ENCODE results near the gene ARHGAP11A.

The ARHGAP11A gene

GRCh38 chr15:32637704-32638103 lies 22.4 kb downstream of the ARHGAP11A start:
- H2AFZ ChIP-seq (ENCODE audit: low read length): no peak overlapping the region
- H3K36me3 ChIP-seq (ENCODE audit: insufficient read depth, low read length): peaks cover 86% of the 10 kb centered on the region
- no peaks in the 10 kb centered on the region for H3F3A ChIP-seq (ENCODE audit: insufficient read depth, low read length)
- no peak overlapping the region for H3K4me2 ChIP-seq (ENCODE audit: low read length)
- peaks cover 23% of the 10 kb centered on the region for H3K4me1 ChIP-seq (ENCODE audit: insufficient read depth, low read length, severe bottlenecking)
- H3K9me2 ChIP-seq (ENCODE audit: low read depth, low read length): no peaks in the 10 kb centered on the region
- H3K27ac ChIP-seq (ENCODE audit: low read depth, low read length, poor library complexity, severe bottlenecking): no peak overlapping the region
- TF ChIP-seq, protein P1, sequence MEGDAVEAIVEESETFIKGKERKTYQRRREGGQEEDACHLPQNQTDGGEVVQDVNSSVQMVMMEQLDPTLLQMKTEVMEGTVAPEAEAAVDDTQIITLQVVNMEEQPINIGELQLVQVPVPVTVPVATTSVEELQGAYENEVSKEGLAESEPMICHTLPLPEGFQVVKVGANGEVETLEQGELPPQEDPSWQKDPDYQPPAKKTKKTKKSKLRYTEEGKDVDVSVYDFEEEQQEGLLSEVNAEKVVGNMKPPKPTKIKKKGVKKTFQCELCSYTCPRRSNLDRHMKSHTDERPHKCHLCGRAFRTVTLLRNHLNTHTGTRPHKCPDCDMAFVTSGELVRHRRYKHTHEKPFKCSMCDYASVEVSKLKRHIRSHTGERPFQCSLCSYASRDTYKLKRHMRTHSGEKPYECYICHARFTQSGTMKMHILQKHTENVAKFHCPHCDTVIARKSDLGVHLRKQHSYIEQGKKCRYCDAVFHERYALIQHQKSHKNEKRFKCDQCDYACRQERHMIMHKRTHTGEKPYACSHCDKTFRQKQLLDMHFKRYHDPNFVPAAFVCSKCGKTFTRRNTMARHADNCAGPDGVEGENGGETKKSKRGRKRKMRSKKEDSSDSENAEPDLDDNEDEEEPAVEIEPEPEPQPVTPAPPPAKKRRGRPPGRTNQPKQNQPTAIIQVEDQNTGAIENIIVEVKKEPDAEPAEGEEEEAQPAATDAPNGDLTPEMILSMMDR (IDR thresholded peaks at IDR 0.05; ENCODE audit: low read length): no peak
- TF ChIP-seq EZH2 (IDR thresholded peaks at IDR 0.05; ENCODE audit: borderline replicate concordance, low read length): no peak
- no peak overlapping the region for H3K4me3 ChIP-seq (ENCODE audit: low read depth, low read length, poor library complexity, severe bottlenecking)
- H3K9ac ChIP-seq (ENCODE audit: low read length): no peak overlapping the region
- no peaks in the 10 kb centered on the region for H3K9me3 ChIP-seq (ENCODE audit: low read length)
- H4K20me1 ChIP-seq (ENCODE audit: insufficient read depth, low read length): no peaks in the 10 kb centered on the region
- H3K79me2 ChIP-seq (ENCODE audit: insufficient read depth, low read length): no peaks in the 10 kb centered on the region; the same call in 1 of the 2 replicates
- no peaks in the 10 kb centered on the region for H3K27me3 ChIP-seq (ENCODE audit: insufficient read depth, low read length)

DNA sequence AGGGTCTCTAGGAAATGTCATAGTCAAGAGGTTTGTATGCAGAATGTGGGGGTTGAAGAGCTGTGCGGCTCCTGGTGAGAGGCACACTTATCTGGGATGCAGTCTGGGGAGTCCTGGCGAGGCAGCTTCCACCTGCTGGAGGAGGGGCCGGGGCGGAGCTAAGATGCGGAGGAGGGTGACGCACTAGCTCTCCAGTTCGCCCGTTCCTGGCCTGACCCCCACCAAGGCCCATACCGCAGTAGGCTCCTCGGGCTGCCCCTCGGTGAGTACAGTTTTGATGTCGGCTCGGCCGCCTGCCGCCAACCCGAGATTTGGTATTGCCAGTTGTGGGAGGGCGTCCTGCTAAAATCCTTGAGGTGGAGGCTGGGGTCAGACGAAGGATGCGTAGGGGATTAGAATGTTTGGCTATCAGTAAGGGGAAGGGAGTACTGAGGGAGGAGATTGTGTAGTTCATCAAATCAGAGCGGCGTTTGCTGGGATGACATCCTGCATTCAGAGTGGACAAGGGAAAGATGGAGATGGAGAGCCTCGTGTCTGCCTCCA lies 26.3 kb downstream of the ARHGAP11A start, which contains the start of gene SCG5:
SCG5 (plus strand) TSS at position 194 of the 543 bp plus-strand sequence. CDS start 1,883 bp downstream, outside the sequence.
- TF ChIP-seq, protein P1 (IDR thresholded peaks at IDR 0.05; ENCODE audit: low read length): no peak
- TF ChIP-seq EZH2 (IDR thresholded peaks at IDR 0.05; ENCODE audit: borderline replicate concordance, low read length): no peak
- Histone ChIP-seq H4K20me1 (ENCODE audit: insufficient read depth, low read length) (no peaks in the 10 kb centered on the region), H2AFZ (ENCODE audit: low read length) (no peak within 1 kb of the TSS), H3K9me2 (ENCODE audit: low read depth, low read length) (no peaks in the 10 kb centered on the region), H3K9ac (ENCODE audit: low read length) (no peak within 1 kb of the TSS), H3K9me3 (ENCODE audit: low read length) (no peaks in the 10 kb centered on the region), H3K4me1 (ENCODE audit: insufficient read depth, low read length, severe bottlenecking) (peaks cover 5% of the 10 kb centered on the region), H3K27me3 (ENCODE audit: insufficient read depth, low read length) (no peaks in the 10 kb centered on the region), H3K27ac (ENCODE audit: low read depth, low read length, poor library complexity, severe bottlenecking) (no peak within 1 kb of the TSS), H3F3A (ENCODE audit: insufficient read depth, low read length) (no peaks in the 10 kb centered on the region), H3K4me2 (ENCODE audit: low read length) (no peak within 1 kb of the TSS), H3K79me2 (ENCODE audit: insufficient read depth, low read length) (no peaks in the 10 kb centered on the region), H3K4me3 (ENCODE audit: low read depth, low read length, poor library complexity, severe bottlenecking) (no peak within 1 kb of the TSS), H3K36me3 (ENCODE audit: insufficient read depth, low read length) (peaks cover 67% of the 10 kb centered on the region)

DNA sequence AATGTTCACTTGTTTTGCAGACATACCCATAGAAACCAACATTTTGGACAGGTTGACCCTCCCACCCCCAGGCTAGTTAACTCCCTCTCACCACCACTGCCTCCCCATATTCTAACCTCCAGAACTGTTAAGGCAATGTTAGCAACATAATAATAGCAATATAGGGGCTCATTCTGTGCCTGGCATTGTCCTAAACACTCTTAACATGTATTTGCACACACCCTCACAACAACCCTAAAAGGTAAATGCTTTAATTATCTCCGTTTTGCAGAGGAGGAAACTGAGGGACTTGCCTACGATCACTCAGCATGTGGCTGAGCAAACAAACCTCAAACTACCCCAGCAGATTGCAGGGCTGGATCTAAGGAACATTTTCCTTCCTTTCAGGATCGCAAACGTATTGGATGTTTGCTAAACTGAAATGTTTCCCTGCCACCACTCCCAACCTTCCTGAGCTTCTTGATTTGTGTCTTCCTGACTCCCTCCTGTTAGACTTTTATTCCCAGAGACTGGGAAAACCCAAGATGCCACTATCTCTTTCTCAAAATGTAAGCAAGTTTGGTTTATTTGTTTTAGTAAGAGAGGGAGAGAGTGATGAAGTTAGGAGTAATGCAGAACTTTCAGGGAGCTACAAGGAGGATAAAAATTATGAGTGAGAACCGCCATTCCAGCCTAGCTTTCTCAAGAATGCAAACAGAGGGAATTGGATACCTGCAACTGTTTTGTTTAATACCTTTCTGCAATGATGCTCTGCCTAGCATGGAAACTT lies 27.5 kb downstream of the ARHGAP11A start:
- H3K27me3 ChIP-seq (ENCODE audit: insufficient read depth, low read length): no peaks in the 10 kb centered on the region
- TF ChIP-seq EZH2 (IDR thresholded peaks at IDR 0.05; ENCODE audit: borderline replicate concordance, low read length): no peak
- TF ChIP-seq, protein P1 (IDR thresholded peaks at IDR 0.05; ENCODE audit: low read length): no peak
- H2AFZ ChIP-seq (ENCODE audit: low read length): no peak overlapping the region
- H3K9ac ChIP-seq (ENCODE audit: low read length): no peak overlapping the region
- H3K4me2 ChIP-seq (ENCODE audit: low read length): no peak overlapping the region
- H3K4me3 ChIP-seq (ENCODE audit: low read depth, low read length, poor library complexity, severe bottlenecking): no peak overlapping the region
- H3K79me2 ChIP-seq (ENCODE audit: insufficient read depth, low read length): no peaks in the 10 kb centered on the region
- H3K9me3 ChIP-seq (ENCODE audit: low read length): no peaks in the 10 kb centered on the region
- no peak overlapping the region for H3K27ac ChIP-seq (ENCODE audit: low read depth, low read length, poor library complexity, severe bottlenecking)
- no peaks in the 10 kb centered on the region for H3K4me1 ChIP-seq (ENCODE audit: insufficient read depth, low read length, severe bottlenecking)
- H3F3A ChIP-seq (ENCODE audit: insufficient read depth, low read length): no peaks in the 10 kb centered on the region
- H4K20me1 ChIP-seq (ENCODE audit: insufficient read depth, low read length): no peaks in the 10 kb centered on the region
- peaks cover 65% of the 10 kb centered on the region for H3K36me3 ChIP-seq (ENCODE audit: insufficient read depth, low read length)
- no peaks in the 10 kb centered on the region for H3K9me2 ChIP-seq (ENCODE audit: low read depth, low read length)
